ENCODE data around the gene ARHGDIG. TPM values are rescaled to one million over a fixed set of nuclear protein-coding genes. Genes with fewer than 3 reads are reported as not detected.

ARHGDIG gene
- 10 to 100 TPM in 2 of 5 donors, 1 to 10 TPM in 2, not detected in 1; 3.1 to 39.7 (median 11.0) TPM for total RNA-seq
- polyA plus RNA-seq = 10 to 100 TPM in 1 of 3 donors, 1 to 10 TPM in 2; 5.2 to 50.4 (median 9.6) TPM
- long read RNA-seq, donor 1, transcript ARHGDIG-201 (6 exons, 949 nt) = major isoform, 6 of 6 reads
- long read RNA-seq, donor 1, partial matches to known transcripts = 0 of 6 reads
- long read RNA-seq, donor 1, other reads (novel, unspliced or antisense) = 0 of 6 reads
- long read RNA-seq, donor 2, transcript ARHGDIG-201 (6 exons, 949 nt) = major isoform, 6 of 6 reads
- long read RNA-seq, donor 2, partial matches to known transcripts = 0 of 6 reads
- long read RNA-seq, donor 2, other reads (novel, unspliced or antisense) = 0 of 6 reads
- long read RNA-seq, donor 3, partial matches to known transcripts = 0 of 4 reads
- long read RNA-seq, donor 3, other reads (novel, unspliced or antisense) = 0 of 4 reads
- long read RNA-seq, donor 4 = 0 reads
- long read RNA-seq, donor 5, partial matches to known transcripts = 0 of 4 reads
- long read RNA-seq, donor 5, other reads (novel, unspliced or antisense) = 0 of 4 reads
- long read RNA-seq, donor 6, transcript ARHGDIG-201 (6 exons, 949 nt) = major isoform, 13 of 13 reads
- long read RNA-seq, donor 6, partial matches to known transcripts = 0 of 13 reads
- long read RNA-seq, donor 6, other reads (novel, unspliced or antisense) = 0 of 13 reads
- long read RNA-seq, donor 7, partial matches to known transcripts = 0 of 3 reads
- long read RNA-seq, donor 7, other reads (novel, unspliced or antisense) = 0 of 3 reads
- long read RNA-seq, donor 8 = 0 reads
- long read RNA-seq, donor 9 = 0 reads
- long read RNA-seq, donor 10, partial matches to known transcripts = 0 of 3 reads
- long read RNA-seq, donor 10, other reads (novel, unspliced or antisense) = 0 of 3 reads

- Histone ChIP-seq H3K27ac (peak within 1 kb of the TSS; percentile 58 to 79 (median 66)), H3K4me3 (peak within 1 kb of the TSS; percentile 42 to 46 (median 45)), H3K4me1 (peaks cover 8 to 63% (median 38%) of the 10 kb centered on the region in 4 donors), H3K36me3 (peaks cover 0 to 8% (median 0%) of the 10 kb centered on the region in 4 donors), H3K27me3 (peaks cover 0 to 55% (median 26%) of the 10 kb centered on the region in 3 donors), H3K9me3 (no peaks in the 10 kb centered on the region)
- no peak for TF ChIP-seq CTCF (IDR thresholded peaks at IDR 0.05)
- TF ChIP-seq EP300 (IDR thresholded peaks at IDR 0.05) = no peak
- TF ChIP-seq POLR2A (IDR thresholded peaks at IDR 0.05) = no peak
- no peak for TF ChIP-seq POLR2AphosphoS5 (IDR thresholded peaks at IDR 0.05)
- intact Hi-C loops (cut with DNase I; ENCODE audit: low total_unique reads) = no loop called here
- WGBS, 5 donors = 0 to 3% (median 1%) methylated on average over 1 to 54 of the region's 54 CpGs
- peak in 1 of 2 donors; percentile 62 for DNase-seq
Measured at GRCh38 chr16:280552-280951, at the start of gene ARHGDIG. Gene ARHGDIG, plus strand, starts transcription at chr16:280591. Its CDS starts 90 bp downstream, at chr16:280681.

- intact Hi-C loops (cut with DNase I; ENCODE audit: low total_unique reads) = loop anchor here (10.0 kb wide), 1 partner anchor 134 kb away; no protein-coding TSS in a partner anchor
- no peak overlapping the region for H3K27ac ChIP-seq
- peaks cover 8 to 20% (median 18%) of the 10 kb centered on the region in 4 donors for H3K36me3 ChIP-seq
- TF ChIP-seq CTCF (IDR thresholded peaks at IDR 0.05) = no peak
- no peak for TF ChIP-seq POLR2AphosphoS5 (IDR thresholded peaks at IDR 0.05)
- TF ChIP-seq EP300 (IDR thresholded peaks at IDR 0.05) = no peak
- TF ChIP-seq POLR2A (IDR thresholded peaks at IDR 0.05) = no peak
- H3K4me3 ChIP-seq = no peak overlapping the region
- DNase-seq = no peak
- H3K9me3 ChIP-seq = no peaks in the 10 kb centered on the region
- H3K27me3 ChIP-seq = no peaks in the 10 kb centered on the region
- H3K4me1 ChIP-seq = peaks cover 24 to 46% (median 39%) of the 10 kb centered on the region in 4 donors
- WGBS, 5 donors = 80 to 84% (median 82%) methylated on average over 22 of the region's 22 CpGs
Measured at GRCh38 chr16:230949-231348, 49.4 kb upstream of the ARHGDIG start.

GRCh38 chr16:234468-235305 lies 45.7 kb upstream of the ARHGDIG start, which contains the start of gene FAM234A:
Gene FAM234A, plus strand, starts transcription at chr16:234821. Its CDS starts 19,593 bp downstream, at chr16:254414.
- Histone ChIP-seq H3K36me3 (peaks cover 0 to 6% (median 0%) of the 10 kb centered on the region in 4 donors), H3K27me3 (no peaks in the 10 kb centered on the region), H3K4me1 (peaks cover 12 to 23% (median 20%) of the 10 kb centered on the region in 4 donors), H3K9me3 (no peaks in the 10 kb centered on the region), H3K27ac (peak within 1 kb of the TSS; percentile 97 to 100 (median 99)), H3K4me3 (peak within 1 kb of the TSS; percentile 76 to 84 (median 80))
- 0 to 1% (median 0%) methylated on average over 58 to 85 of the region's 85 CpGs for WGBS, 5 donors
- TF ChIP-seq CTCF (IDR thresholded peaks at IDR 0.05) (peak in 4 of 7 experiments; percentile 18 to 27 (median 25)), EP300 (IDR thresholded peaks at IDR 0.05) (no peak), POLR2A (IDR thresholded peaks at IDR 0.05) (peak in 2 of 4 donors; percentile 27 to 51), POLR2AphosphoS5 (IDR thresholded peaks at IDR 0.05) (peak; percentile 92 to 95 (median 93))
- intact Hi-C loops (cut with DNase I; ENCODE audit: low total_unique reads) = loop anchor here (10.0 kb wide), 1 partner anchor 130 kb away; no protein-coding TSS in a partner anchor
- peak; percentile 96 to 98 for DNase-seq
